ENCODE results near the gene FAM193A. TPM values are rescaled to one million over a fixed set of nuclear protein-coding genes. Genes with fewer than 3 reads are reported as not detected.
A peak's percentile ranks its signal among the peaks of the same experiment; 100 is the strongest.

The FAM193A gene, protein sequence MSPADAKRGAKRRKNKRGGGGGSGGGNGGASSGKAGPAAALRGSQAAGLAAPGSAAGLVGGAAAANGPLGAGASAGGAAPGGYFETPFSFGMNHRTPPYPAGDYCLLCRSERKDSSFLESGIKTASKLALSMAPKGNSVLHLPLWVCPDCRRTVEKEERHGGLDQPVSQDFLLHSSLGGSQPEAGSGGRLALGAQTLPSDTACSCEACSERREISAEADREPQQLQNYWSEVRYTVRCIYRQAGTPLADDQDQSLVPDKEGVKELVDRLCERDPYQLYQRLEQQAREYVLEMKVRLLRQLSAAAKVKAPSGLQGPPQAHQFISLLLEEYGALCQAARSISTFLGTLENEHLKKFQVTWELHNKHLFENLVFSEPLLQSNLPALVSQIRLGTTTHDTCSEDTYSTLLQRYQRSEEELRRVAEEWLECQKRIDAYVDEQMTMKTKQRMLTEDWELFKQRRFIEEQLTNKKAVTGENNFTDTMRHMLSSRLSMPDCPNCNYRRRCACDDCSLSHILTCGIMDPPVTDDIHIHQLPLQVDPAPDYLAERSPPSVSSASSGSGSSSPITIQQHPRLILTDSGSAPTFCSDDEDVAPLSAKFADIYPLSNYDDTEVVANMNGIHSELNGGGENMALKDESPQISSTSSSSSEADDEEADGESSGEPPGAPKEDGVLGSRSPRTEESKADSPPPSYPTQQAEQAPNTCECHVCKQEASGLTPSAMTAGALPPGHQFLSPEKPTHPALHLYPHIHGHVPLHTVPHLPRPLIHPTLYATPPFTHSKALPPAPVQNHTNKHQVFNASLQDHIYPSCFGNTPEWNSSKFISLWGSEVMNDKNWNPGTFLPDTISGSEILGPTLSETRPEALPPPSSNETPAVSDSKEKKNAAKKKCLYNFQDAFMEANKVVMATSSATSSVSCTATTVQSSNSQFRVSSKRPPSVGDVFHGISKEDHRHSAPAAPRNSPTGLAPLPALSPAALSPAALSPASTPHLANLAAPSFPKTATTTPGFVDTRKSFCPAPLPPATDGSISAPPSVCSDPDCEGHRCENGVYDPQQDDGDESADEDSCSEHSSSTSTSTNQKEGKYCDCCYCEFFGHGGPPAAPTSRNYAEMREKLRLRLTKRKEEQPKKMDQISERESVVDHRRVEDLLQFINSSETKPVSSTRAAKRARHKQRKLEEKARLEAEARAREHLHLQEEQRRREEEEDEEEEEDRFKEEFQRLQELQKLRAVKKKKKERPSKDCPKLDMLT (N-terminal part only)
- polyA plus RNA-seq (ENCODE audit: insufficient read length in 4 of 4): 10 to 100 TPM; 23.6 to 33.0 (median 28.4) TPM

DNA sequence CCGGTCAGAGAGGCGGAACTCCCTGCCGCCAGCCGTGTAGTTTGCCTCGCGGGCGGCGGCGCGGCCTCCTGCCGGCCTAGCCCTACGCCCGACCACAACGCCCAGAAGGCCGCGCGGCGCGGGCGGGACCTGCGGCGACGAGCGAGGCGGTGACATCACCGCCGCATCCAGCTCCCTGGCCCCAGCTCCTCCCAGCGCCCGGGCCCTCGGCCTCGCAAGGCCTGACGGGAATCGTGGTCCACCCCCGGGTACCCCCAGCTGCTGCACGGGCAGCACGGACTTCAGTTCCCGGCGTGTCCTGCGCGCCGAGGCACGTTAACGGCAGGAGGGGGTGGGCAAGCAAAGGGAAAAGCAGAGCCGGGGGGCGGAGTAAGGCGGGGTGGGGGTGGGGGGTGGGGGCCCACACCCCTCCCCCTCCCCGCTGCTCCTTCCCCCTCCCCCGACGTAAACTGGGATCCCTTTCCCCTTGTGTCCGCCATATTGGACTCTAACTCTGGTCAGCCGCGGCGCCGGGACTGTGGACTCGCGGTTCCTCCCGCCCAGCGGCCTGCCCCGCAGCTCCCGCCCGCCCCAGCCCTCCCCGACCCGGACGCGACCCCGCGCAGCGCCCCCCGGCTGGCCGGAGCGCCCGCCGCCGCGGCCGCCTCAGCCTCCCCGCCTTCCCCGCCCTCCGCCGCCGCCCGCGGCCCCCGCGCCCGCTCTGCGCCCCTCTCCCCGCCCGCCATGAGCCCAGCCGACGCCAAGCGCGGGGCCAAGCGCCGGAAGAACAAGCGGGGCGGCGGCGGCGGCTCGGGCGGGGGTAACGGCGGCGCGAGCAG, at the start of gene FAM193A:
Gene FAM193A (plus strand): TSS at position 455 of the 818 bp plus-strand sequence. CDS start 269 bp downstream, at position 724.
- DNase-seq (ENCODE audit: low read depth in 4 of 4, low spot score in 2 of 4): peak; percentile 88 to 98 (median 97)

DNA sequence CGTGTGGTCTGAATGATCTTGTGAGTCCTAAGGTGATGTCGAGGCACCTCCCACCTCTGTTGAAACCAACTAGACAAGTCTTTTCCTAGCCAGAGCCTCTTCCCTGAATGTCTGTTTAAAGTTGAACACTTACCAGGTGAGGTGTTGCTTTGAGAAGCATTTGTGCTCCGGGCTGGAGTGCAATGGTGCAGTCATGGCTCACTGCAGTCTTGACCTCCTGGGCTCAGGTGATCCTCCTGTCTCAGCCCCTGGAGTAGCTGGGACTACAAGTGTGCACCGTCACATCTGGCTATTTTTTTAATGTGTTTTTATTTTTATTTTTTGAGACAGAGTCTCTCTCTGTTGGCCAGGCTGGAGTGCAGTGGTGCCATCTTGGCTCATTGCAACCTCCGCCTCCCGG, 49.5 kb upstream of the FAM193A start:
- DNase-seq (ENCODE audit: low read depth in 4 of 4, low spot score in 2 of 4): no peak

DNA sequence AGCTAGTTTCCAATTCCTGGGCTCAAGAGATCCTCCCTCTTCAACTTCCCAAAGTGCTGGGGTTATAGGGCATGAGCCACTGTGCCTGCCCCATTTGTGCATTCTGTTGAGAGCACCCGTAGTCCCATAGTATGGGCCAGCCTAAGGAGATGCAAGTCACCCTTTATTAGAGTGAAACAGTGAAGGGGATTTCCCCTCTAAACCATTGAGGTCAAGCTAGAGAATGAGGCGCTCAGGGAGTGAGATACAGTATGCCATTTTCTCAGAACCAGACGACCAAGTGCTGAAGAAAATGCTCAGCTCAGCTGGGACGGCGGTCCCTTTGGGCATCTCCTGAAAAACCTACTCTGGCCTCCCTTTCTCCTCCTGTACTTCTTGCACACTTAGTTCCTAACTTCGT, 48.8 kb upstream of the FAM193A start:
- no peak for DNase-seq (ENCODE audit: low read depth in 4 of 4, low spot score in 2 of 4)

DNA sequence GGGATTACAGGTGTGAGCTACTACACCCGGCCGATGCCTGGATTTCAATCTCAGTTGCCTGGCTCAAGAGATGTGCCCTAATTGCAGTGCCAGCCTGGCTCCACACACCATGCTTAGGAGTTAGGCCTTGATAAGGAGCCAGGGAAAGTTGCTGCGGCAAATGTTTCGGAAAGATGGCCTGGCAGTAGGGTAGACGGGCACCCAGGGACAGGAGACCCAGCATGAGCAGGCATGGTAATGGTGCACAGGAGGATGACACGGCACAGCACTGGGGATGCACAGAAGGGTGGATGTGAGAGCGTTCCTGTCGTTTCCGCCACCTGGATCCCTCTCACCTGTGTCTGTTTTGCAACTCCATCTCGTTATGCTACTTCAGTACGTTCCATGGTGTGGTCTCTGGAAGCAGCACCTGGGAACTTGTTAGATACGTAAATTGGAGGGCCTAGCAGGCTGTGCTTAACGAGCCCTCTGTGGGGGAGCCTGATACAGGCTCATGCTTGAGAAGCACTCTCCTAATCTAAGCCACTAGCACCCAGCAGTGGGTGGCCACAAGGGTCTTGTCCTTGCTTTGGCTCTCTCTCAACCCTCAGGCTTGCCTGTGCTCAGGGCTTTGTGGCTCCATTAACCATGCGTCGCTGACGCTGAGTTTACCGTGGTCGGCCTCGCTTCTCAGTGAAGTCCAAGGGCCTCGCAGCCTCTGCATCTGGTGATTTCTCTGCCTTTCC, 47.2 kb upstream of the FAM193A start:
- no peak for DNase-seq (ENCODE audit: low read depth in 4 of 4, low spot score in 2 of 4)

DNA sequence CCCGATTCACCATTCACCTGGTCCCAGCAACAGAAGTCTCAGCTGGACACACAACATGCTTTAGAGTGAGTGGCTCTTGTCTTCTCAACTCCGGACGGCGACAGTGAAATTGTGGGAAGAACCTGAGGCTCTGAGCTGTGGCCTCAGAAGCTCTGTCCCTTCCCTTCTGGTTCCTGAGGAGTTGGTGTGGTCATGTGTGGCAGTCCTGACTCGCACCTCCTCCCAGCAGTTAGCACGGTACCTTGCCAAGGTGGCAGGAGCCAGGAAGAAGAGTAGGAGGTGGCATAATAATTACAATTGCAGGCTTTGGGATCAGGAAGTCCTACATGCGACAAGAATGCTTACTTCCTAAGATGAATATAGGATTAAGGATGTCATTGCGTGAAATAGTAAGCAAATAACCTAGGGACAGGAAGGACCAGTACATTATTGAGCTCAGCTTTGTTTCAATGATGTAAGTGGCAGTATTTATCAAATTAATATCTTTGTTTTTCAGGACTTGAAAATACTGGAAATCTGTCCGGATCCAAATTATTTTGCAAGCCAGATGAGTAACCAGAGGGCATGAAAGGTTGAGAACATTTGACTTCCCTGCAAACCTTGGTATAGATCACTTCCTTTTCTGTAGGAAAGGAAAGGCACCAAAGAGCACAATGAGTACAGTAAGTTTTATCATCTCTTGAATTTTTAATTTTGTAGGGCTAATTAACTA, 46.5 kb upstream of the FAM193A start:
- DNase-seq (ENCODE audit: low read depth in 4 of 4, low spot score in 2 of 4): no peak

DNA sequence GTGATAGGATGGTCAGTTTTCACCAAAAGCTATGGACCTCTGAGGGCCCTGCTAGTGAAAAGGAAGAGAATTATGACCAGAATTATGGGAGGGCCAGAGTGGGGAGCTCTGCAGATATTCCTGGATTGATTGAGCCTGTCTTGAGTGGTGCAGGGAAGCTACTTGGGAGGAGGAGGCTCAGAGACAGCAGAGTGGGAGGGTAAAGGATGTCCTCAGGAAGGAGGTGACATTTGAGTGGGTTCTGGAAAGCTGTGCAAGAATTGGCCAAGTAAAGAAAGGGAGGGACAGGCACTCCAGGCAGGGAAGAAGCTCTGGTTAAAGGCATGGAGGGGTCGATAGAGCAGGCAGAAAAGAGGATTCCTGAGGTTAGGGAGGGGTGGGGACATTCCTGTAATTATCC, 43.5 kb upstream of the FAM193A start:
- no peak for DNase-seq (ENCODE audit: low read depth in 4 of 4, low spot score in 2 of 4)

DNA sequence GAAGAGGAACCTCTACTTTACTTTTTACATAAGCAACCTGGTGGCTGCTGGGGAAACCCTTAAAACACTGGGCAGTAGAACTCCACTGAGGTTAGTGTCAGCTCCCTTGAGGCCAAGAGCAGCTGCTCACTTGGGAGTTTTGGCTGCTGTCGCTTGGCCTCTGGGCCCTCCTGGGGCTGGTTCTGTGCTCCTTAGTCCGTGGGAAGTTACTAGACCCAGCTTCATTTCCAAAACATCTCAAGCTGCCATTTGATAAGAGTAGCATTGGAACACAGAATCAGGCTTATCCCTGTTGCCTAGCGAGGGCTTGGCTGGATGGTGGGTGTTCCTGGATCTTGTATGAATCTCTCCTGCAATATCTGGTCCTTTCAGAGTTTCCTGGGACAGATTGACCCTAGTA, 41.5 kb upstream of the FAM193A start:
- no peak for DNase-seq (ENCODE audit: low read depth in 4 of 4, low spot score in 2 of 4)

DNA sequence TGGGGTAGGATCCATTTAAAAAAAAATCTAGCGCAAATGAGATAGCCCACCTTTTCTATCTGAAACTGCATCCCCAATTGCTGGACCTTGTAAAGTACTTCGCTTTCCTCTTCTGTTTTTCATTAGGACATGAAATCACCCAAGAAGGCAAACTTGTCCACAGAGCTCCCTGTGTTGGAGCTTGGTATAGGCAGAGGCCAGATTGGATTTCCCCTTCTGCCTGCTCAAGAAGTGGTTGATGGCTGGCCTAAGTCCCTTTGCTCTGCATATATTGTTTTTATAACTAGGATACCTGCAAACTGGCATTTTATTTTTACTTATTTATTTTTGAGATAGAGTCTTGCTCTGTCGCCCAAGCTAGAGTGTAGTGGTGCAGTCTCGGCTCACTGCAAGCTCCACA, 39.1 kb upstream of the FAM193A start:
- no peak for DNase-seq (ENCODE audit: low read depth in 4 of 4, low spot score in 2 of 4)

DNA sequence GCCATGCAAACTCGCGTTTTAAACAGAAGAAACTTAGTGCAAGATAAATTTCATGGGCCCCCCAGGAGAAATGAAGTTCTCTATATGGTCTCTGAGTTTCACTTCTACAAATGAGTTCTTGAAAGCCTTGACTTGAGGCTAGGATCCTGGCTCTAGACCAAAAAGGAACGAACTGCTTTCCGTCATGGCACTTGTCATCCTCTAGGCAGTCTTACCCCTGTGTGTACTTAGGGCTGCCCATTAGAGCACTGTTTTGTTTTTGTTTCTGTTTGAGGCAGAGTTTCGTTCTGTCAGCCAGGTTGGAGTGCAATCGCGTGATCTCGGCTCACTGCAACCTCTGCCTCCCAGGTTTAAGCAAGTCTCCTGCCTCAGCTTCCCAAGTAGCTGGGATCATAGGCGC, 38.5 kb upstream of the FAM193A start:
- DNase-seq (ENCODE audit: low read depth in 4 of 4, low spot score in 2 of 4): no peak

DNA sequence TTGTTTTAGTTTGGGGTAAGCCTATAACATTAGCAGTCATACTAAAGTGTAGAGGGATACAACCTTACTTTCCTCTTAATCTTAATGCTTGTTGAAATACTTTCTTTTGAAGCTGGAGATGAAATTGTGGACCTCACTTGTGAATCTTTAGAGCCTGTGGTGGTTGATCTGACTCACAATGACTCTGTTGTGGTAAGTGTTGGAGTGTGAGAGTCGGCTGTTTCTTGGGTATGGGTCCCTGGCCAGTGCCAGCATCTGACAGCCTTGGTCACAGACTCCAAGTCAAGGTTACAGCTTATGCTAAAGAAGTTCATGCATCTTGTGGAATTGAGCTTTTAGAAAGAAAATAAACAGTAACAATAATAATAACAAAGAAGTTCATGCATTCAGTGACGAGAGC, 35.9 kb upstream of the FAM193A start:
- DNase-seq (ENCODE audit: low read depth in 4 of 4, low spot score in 2 of 4): no peak

DNA sequence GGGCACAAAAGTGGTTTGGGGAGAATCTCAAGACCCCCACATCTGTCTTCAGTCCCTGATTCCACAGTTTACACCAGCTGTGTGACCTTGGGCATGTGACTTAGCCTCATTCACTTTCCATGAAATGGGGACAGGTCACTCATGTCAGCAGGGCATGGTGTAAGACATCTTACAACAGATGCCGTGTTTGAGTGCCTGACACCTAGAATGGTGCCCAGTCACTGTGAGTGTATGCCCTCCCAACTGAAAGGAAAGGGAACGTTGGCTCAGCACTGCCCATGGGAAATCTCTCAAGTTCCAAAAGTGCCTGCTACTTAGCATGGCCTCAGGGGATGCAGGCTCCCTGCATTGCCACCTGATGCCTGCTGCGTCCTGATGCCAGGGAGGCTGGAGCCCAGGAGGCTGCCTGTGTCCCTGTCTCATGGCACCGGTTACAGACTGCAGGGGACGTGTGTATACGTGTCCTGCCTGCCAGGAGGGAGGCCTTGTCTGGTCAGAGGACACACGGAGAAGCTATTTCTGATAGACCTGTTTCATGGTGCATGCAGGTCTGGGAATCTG, 35.3 kb upstream of the FAM193A start:
- DNase-seq (ENCODE audit: low read depth in 4 of 4, low spot score in 2 of 4): no peak

DNA sequence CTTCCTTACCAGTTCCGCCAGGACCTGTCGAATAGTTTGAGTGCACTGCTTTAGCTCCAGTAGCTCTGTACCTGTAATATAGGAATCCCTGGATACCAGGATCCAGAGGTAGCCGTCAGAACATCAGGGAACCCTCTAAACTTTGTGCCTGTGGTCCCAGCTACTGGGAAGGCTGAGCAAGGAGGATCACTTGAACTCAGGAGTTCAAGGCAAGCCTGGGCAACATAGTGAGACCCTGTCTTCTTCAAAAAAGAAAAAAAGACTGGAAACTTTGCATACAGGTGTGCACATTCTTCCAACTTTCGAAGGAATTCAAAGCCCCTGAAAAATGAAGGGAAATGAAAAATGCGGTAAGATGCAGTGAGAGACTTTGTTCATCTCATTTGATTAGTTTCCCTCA, 32.6 kb upstream of the FAM193A start:
- no peak for DNase-seq (ENCODE audit: low read depth in 4 of 4, low spot score in 2 of 4)

DNA sequence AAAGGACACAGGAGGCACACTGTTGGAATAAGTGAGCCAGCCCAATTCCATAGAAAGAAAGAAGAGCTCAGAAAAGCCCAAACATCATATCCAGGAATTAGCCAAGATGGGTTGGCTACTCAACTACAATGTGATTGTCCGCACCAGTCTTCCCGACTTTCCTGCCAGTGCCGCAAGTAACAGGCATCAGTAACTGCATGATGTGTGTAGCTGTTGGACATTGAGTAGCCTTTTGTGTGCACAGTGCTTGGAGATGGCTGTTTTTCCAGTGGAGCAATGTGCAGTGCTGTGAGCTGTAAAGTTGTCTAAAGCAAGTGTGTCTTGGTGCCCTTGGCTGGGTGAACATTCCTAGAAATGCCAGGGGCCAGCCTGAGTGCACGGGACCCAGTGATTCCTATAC, 29.2 kb upstream of the FAM193A start:
- no peak for DNase-seq (ENCODE audit: low read depth in 4 of 4, low spot score in 2 of 4)

DNA sequence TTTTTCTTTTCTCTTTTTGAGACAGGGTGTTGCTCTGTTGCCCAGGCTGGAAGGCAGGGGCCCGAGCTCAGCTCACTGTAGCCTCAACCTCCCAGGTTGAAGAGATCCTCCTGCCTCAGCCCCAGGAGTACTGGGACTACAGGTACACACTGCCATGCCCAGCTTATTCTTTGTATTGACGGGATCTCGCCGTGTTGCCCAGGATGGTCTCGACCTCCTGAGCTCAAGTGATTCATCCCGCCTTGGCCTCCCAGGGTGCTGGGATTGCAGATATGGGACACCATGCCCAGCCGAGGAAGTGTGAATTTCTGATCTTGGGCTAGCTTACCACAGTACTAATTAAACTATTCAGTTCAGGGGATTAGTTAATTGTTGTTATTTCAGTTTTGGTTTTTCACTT, 28.6 kb upstream of the FAM193A start:
- no peak for DNase-seq (ENCODE audit: low read depth in 4 of 4, low spot score in 2 of 4)

DNA sequence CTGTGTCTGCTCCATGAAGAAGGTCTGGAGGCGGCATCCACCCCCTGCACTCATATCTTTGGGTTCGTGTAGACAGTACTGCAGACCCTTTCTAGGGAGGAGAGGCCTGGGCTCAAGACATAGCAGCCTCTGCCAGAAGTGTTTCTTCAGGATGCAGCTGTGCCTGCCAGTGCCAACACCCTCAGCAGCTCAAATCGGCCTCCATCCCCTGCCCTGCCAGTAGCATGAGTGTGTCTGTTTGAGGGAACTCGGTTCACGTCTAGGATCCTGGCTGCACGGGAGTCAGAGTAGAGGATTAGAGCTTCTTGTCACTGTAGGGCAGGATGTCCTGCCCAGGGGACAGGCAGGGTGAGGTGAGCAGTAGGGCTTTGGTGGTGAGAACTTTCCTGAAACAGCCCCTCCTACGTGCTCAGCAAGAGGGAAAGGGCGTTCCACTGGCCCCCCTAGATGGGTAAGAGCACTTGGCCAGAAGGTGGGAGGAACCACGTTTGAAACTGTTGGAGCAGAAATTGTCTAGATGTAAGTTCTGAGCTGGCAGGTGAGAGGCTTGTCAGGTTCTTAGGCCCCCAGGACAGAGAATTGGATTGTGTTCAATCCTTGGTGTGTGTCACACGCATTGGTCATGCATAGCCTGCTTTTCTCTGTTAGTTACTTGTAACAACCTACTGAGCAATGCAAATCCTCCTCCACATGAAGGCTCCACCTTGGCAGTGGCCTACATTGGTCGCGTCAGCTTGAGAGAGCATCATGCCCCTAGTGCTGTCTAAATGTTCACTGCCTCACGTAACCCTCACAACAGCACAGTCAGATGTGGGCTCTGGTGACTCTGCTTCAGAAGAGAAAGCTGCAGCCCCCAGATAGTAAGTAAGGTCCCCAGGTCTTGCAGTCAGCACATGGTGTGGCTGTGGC, 25.8 kb upstream of the FAM193A start:
- DNase-seq (ENCODE audit: low read depth in 4 of 4, low spot score in 2 of 4): no peak

DNA sequence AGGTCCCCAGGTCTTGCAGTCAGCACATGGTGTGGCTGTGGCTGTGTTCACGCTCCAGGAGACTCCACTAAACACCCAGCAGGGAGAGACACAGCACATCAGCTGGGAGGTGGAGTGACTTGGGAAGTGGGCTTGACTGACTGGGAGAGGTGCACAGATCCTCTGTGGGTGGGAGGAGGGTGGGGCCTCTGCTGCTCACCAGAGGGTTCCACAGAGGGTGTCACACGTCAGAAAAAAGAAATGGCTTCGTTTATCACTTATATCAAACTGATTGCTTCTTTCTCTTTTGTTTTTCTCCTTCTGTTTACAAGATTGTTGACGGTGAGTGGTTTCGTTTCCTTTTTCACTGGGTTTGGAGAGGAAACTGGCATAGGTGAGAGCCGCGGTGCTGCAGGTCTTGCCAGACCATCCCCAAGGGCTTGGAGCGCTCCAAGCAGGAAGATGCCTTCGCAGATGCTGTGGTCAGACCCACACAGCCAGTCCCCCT, 24.8 kb upstream of the FAM193A start:
- DNase-seq (ENCODE audit: low read depth in 4 of 4, low spot score in 2 of 4): no peak

DNA sequence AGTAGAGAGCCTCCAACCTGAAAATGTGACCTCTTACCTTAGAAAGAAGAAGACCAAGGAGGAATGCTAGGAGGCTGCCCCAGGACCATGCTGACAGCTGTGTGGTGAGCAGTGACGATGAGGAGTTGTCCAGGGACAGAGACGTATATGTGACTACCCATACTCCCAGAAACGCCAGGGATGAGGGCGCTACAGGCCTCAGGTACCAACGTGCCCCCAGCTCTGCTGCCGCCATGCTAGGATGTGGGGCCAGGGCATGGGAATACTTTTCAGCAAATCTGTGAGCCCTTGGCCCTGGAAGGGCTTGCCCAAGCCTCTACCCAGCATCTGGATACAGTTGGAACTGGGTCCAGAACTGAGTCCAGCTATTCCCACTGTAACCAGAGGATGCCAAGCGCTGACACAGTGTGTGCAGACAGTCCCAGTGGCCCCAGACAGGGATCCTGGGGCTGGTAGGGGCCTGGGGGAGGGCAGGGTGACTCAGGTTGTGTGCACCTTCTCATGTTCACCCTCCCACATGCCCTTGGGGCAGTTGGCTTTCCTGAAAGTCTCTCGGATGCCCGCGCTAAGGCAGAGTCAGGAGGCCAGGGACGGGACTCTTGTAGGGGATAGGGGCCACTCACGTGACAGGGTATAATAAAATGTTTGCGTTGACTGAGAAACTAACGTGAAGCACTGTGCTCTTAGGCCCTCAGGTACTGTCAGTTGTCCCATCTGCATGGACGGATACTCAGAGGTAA, 23.9 kb upstream of the FAM193A start:
- DNase-seq (ENCODE audit: low read depth in 4 of 4, low spot score in 2 of 4): no peak

Data from left renal cortex interstitium (tissue), 4 donors.